Amniotic epithelial cell (primary cell): Measurements from ENCODE around the gene GUCY2D.

Source experiments
- DNase-seq: peaks from one replicate; pipeline ENCODE4 v3.0.0-alpha.2; 2010; ENCODE audit warnings: low read depth

GUCY2D gene

DNA sequence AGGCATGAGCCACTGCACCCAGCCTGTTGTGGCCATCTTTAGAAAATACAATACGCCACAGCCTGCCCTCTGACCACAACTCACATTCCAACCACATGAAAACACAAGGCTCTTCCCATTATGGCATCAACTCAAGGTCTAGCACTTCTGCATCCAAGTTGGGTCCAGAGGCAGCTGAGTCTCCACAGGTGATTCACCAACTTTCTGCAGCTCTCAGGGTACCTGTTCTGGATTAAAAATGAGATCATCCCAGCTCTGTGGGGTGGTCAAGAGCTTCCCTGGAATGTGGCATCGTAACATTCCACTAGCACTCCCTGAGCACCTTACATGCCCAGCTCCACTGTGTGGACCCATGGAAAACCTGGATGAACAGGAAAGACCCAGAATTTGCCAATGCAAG lies 9.9 kb upstream of the GUCY2D start:
- DNase-seq, result peak; percentile 89

DNA sequence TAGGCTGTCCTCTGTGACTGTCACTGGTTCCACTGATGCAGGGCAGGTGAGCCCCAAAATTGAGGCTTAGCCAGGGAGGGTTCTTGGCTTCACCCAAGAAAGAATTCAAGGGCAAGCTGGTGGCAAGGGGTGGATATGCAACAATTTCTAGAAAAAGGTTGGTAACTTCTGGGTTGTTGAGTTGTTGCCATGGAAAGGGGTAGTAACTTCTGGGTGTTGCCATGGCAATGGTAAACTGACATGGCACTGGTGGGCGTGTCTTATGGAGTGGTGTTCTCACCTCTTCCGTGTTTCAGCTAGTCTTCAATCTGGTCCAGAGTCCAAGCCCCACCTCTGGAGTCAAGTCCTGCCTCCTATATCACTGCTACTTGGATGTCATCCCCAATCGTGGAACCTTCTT lies 9.5 kb upstream of the GUCY2D start:
- no peak for DNase-seq

DNA sequence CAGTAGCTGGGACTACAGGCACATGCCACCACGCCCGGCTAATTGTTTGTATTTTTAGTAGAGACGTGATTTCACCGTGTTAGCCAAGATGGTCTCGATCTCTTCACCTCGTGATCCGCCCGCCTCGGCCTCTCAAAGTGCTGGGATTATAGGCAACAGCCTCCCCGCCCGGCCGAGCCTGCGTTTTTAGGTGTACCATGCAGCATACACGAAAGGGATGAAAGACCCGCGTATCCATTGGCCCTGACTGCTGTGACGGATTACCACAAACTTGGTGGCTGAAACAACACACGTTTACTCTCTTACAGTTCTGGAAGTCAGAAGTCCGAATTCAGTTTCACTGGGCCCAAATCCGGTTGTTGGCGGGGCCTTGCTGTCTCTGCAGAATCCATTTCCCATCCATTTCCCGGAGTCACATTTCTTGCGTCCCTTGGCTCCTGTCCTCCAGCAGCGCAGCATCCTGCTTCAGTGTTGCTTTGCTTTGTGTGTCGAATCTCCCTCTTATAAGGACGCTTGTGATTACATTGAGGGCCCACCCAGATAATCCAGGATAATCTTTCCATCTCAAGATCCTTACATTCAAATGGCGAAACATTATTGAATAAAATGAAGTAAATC lies 8.3 kb upstream of the GUCY2D start:
- DNase-seq, result no peak

DNA sequence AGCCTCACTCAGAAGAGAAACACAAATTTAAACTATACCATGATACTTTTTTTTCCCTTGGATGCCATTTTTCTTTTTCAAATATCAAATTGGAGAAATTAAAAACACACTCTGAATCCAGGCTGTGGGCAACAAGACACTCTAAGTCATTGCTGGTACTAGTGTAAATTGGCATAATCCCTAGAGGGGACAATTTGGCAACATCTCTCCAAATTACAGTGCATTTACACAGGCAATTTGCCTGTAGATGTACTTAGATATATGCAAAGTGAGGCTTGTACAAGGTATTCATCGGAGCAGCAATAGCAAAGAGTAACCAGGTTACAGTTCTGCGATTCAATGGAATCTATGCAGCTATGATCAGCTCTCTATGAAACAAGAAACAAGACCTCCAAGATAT lies 6.7 kb upstream of the GUCY2D start:
- DNase-seq, result no peak

DNA sequence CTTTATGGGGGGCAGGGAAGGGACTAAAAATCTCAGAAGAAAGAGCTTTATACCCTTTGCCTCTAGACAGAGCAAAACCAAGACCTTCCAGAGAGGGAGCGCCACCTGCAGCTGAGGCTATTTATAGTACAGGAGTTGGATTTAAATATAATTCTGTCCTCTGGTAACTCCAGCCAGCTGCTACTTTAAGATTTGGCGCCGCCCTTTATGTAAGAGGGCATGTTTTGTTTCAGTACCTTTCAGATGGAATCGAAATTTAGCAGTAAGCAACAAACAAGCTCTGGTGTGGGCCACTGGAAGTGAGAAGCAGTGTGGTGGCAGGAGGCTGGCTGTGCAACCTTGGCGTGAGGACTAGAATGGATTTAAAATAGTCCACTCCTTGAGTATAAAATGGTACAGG lies 5.2 kb upstream of the GUCY2D start:
- peak; percentile 46 for DNase-seq

DNA sequence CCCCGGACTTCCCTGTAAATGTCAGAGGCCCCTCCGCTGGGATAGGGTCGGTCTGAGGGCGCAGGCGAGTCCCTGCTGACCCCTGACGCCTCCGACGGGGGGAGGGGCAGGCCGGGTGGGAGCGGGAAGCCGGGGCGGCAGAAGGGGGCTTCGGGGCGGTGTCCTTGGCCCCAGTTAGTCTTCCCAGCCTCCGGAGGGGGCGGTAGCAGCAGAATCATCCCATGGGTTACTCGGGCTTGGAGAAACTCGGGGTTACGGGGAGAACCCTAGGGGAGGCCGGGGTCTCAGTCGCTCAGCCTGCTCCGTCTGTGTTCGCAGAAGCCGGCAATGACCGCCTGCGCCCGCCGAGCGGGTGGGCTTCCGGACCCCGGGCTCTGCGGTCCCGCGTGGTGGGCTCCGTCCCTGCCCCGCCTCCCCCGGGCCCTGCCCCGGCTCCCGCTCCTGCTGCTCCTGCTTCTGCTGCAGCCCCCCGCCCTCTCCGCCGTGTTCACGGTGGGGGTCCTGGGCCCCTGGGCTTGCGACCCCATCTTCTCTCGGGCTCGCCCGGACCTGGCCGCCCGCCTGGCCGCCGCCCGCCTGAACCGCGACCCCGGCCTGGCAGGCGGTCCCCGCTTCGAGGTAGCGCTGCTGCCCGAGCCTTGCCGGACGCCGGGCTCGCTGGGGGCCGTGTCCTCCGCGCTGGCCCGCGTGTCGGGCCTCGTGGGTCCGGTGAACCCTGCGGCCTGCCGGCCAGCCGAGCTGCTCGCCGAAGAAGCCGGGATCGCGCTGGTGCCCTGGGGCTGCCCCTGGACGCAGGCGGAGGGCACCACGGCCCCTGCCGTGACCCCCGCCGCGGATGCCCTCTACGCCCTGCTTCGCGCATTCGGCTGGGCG lies 542 bp downstream of the GUCY2D start:
- no peak for DNase-seq

DNA sequence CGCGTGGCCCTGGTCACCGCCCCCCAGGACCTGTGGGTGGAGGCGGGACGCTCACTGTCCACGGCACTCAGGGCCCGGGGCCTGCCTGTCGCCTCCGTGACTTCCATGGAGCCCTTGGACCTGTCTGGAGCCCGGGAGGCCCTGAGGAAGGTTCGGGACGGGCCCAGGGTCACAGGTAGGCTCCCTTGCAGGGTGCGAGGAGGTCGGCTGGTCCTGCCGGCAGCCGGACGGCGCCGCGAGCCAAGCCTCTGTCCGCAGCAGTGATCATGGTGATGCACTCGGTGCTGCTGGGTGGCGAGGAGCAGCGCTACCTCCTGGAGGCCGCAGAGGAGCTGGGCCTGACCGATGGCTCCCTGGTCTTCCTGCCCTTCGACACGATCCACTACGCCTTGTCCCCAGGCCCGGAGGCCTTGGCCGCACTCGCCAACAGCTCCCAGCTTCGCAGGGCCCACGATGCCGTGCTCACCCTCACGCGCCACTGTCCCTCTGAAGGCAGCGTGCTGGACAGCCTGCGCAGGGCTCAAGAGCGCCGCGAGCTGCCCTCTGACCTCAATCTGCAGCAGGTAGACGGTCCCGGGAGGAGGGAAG lies 1.3 kb downstream of the GUCY2D start:
- no peak for DNase-seq

DNA sequence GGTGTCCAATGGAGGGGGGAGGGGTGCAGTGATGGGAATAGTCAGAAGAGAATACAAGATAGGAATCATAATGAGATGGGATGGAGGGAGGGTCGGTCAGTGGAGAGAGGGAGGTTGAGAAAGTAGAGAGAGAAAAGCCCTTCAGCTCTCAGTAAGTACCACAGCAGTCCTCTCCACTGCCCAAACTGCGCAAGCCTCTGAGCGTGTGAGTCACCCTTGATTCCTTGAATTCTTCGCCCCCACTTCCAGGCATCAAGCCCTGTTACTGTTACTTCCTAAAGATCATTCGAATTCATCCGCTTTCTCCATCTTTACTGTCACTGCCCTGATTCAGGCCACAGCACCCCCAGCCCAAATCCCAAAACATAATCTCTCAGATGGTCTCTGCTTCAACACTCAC lies 2.5 kb downstream of the GUCY2D start:
- DNase-seq, result peak; percentile 84

DNA sequence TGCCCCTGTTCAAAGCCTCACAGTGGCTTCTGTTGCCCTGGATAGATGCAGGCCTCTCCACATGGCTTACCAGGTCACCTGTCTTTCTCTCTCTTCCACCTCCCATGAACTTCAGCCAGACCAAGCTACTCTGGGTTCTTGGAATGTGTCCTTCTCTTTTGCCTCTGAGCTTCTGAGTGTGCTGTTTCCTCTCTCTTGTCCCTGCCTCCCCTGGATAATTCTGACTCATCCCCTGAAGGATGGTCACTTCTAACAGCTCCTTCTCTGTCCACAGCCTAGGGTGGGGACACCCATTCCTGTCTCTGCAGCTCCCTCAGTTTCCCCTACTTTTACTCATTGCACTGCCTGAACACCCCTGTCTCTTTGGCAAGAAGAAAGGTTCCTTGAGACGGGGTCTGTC lies 2.9 kb downstream of the GUCY2D start:
- DNase-seq, result no peak

DNA sequence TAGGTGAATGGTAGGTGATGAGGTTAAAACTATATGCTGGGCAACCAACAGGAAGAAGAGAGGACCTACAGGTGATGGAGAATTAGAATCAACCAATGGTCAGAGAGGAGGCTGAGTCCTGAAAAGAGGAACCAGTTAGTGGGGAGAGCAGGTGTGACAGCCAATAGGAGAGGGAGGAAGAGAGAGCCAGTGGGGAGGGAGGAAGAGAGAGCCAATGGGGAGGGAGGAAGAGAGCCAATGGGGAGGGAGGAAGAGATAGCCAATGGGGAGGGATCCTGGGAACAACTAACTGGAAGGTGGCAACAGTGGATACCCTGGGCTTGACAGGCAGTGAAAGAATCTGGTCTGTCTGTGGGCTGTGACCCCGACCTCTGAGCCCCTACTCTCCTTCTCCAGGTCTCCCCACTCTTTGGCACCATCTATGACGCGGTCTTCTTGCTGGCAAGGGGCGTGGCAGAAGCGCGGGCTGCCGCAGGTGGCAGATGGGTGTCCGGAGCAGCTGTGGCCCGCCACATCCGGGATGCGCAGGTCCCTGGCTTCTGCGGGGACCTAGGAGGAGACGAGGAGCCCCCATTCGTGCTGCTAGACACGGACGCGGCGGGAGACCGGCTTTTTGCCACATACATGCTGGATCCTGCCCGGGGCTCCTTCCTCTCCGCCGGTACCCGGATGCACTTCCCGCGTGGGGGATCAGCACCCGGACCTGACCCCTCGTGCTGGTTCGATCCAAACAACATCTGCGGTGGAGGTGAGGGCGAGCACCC lies 3.7 kb downstream of the GUCY2D start:
- DNase-seq, result no peak

DNA sequence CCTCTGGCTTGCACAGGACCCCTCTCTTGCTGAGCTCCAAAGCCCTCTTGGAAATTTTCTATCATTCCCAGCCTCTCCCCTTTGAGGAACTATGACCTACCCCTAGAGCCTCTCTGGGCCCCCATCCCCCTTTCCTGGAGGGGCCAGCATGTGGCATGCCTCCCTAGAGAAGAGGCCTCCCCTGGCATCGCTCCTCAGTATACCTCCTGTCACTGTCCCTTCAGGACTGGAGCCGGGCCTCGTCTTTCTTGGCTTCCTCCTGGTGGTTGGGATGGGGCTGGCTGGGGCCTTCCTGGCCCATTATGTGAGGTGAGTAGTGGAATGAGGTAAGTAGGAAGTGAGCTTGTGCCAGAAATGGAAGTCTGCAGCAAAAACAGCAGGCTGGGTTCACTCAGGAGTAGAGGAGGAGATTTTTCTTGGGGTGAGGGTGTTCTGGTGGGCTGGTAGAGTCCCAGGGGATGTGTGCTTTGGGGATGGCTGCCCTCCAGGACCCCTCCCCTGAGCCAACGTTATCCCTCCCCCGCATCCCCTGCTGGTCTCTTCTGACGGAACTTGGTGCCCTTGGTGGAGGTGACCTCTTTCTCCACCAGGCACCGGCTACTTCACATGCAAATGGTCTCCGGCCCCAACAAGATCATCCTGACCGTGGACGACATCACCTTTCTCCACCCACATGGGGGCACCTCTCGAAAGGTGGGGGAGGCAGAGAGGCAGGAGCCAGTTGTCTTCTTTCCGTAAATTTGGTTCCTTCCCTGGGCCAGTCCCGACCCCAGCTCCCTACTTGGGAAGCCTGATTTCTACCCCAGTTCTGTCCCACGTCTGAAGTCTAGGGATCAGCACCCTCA lies 4.6 kb downstream of the GUCY2D start:
- DNase-seq, result no peak

DNA sequence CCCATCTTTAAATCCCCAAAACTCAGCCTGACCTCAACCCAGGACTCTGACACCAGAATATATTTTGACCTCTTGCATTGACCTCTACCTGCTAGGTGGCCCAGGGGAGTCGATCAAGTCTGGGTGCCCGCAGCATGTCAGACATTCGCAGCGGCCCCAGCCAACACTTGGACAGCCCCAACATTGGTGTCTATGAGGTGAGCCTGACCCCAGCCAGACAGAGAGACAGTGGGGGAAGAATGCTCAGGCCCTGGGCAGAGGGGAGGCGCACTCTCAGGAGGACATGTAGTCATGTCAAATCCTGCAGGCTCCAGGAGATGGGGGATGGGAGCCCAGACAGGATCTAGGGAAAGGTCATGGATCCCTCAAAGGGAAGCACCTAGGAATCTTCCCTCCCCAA lies 5.4 kb downstream of the GUCY2D start:
- no peak for DNase-seq

DNA sequence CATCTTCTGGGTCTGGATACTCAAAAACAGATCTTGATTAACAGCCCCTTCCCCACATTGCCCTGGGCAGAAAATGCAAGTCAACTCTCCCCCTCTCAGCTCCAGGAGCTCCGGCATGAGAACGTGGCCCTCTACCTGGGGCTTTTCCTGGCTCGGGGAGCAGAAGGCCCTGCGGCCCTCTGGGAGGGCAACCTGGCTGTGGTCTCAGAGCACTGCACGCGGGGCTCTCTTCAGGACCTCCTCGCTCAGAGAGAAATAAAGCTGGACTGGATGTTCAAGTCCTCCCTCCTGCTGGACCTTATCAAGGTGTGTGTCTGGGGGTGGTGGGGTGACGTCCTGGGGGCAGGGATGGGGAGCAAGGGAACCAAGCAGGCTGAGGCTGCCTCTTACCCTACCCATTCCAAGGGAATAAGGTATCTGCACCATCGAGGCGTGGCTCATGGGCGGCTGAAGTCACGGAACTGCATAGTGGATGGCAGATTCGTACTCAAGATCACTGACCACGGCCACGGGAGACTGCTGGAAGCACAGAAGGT lies 9.7 kb downstream of the GUCY2D start:
- DNase-seq, result no peak

DNA sequence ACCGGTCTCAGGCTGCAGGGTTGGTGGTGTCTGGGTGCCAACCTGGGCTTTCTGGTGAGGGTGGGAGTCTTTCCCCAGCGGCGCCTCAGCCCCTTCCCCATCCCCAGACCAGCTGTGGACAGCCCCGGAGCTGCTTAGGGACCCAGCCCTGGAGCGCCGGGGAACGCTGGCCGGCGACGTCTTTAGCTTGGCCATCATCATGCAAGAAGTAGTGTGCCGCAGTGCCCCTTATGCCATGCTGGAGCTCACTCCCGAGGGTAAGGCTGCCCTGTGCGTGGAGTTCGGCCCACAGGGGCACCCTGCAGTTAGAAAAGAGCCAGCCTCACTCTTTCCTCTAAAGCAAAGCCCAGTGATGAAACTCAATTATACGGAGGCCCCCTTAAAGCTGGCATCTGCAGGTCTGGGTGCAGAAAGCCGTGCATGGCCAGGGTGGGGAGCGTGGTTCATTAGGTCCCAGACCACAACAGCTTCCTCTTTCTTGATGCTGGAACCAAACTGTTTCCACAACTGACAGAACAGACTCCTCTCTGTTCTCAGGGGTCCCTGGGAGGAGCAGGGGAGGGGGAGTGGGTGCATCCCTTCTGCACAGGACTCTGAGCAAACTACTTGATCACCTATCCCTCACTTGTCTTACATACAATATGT lies 10.7 kb downstream of the GUCY2D start:
- DNase-seq, result no peak

DNA sequence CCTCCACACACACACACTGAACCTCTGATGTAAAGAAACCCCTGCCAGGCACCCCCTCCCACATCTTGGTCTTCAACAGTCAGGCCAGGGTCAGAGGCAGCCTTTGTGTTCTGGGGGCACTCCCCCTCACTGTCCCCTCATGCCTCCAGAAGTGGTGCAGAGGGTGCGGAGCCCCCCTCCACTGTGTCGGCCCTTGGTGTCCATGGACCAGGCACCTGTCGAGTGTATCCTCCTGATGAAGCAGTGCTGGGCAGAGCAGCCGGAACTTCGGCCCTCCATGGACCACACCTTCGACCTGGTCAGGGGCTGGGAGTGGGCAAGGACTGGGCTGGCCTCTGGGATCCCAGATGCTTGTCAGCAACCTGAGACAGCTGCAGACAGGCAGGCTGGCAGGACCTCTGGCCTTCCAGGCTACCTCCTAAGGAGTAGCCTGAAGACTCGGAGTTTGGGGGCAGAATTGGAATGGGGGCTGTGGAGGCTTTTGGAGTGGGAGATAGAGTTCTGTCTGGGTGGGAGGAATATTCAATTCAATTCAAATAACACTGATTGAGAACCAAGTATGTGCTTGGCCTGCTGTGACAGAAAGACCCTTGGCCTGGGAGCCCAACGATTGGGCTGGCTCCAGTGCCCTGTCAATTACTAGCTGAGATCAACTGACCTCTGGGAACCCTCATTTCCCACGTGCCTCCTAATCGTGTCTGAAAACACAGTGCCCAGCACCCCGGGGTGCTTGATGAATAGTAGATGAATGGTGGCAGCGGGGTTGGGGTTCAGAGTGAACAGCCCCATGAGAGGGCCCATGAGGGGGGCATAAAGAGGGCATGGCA lies 11.5 kb downstream of the GUCY2D start:
- no peak for DNase-seq

DNA sequence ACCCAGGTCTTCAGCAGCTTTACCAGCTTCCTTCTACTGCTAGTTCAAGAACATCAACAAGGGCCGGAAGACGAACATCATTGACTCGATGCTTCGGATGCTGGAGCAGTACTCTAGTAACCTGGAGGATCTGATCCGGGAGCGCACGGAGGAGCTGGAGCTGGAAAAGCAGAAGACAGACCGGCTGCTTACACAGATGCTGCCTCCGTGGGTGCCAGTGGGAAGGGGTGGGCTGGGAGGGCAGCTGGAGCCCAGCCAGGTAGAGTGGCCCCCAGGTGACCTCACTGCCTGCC lies 12.1 kb downstream of the GUCY2D start:
- DNase-seq, result no peak

DNA sequence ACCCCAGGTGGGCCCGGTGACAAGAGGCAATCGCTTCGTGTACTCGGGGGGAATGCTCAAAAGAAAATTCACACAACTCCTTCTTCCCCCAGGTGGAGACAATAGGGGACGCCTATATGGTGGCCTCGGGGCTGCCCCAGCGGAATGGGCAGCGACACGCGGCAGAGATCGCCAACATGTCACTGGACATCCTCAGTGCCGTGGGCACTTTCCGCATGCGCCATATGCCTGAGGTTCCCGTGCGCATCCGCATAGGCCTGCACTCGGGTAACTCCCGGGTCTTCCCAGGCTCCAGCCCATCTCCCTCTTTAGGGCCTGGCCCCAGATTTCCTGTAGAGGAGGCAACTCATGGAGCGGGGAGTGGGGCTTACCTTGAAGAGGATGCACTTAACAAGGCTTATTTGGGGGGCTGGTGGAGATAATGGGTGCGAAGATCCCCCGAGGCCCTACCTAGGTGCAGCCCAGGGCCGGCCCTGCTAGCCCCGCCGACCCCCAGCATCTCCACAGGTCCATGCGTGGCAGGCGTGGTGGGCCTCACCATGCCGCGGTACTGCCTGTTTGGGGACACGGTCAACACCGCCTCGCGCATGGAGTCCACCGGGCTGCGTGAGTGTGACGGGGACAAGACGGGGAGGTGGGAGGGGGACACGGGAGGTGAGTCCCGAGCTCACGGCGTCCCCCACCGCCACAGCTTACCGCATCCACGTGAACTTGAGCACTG lies 13.0 kb downstream of the GUCY2D start:
- no peak for DNase-seq

DNA sequence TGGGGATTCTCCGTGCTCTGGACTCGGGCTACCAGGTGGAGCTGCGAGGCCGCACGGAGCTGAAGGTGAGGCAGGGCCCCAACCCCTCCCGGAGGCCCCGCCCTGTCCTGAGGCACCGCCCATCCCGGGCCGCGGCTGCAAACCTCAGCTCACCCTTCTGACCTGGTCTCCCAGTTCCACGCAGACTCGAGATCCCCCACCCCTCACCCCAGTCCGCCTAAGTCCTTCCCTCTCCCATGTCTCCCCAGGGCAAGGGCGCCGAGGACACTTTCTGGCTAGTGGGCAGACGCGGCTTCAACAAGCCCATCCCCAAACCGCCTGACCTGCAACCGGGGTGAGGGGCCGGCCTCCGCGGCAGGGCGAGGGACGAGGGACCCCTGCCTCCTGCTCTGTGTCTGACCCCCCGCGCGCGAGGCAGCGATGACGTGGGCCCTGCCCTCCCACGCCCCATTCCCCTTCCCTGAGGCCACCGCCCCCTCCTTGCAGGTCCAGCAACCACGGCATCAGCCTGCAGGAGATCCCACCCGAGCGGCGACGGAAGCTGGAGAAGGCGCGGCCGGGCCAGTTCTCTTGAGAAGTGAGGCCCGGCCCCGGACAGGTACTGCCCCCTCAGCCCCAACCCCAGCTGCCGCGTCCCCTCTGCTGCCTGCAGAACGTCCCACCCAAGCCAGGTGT lies 13.7 kb downstream of the GUCY2D start:
- no peak for DNase-seq
